T-helper 2 cell treated with Interferon-gamma antibody and Interleukin-4, amounts not matched to agents 100 ng/mL and 5 ng/mL, for 36 hours (primary cell): ENCODE measurements around the gene SLC29A1. TPM values are rescaled to one million over a fixed set of nuclear protein-coding genes. Genes with fewer than 3 reads are reported as not detected.

ENCODE experiments used
- intact Hi-C: fragments of 100-400 bp; cut with micrococcal nuclease; formaldehyde crosslinking; loops from one replicate; pipeline ENCODE4 v1.15.1; 2023
- total RNA-seq: library from RNA; stranded (reverse); gene quantifications from 2 replicates; pipeline ENCODE4 v1.2.3, GENCODE V29; 2022

The SLC29A1 gene
- total RNA-seq, 1 donor from 2014 or later = 59.9 TPM

- intact Hi-C loops = no loop called here
Measured at GRCh38 chr6:44251576-44252524, 28.5 kb downstream of the SLC29A1 start.

DNA sequence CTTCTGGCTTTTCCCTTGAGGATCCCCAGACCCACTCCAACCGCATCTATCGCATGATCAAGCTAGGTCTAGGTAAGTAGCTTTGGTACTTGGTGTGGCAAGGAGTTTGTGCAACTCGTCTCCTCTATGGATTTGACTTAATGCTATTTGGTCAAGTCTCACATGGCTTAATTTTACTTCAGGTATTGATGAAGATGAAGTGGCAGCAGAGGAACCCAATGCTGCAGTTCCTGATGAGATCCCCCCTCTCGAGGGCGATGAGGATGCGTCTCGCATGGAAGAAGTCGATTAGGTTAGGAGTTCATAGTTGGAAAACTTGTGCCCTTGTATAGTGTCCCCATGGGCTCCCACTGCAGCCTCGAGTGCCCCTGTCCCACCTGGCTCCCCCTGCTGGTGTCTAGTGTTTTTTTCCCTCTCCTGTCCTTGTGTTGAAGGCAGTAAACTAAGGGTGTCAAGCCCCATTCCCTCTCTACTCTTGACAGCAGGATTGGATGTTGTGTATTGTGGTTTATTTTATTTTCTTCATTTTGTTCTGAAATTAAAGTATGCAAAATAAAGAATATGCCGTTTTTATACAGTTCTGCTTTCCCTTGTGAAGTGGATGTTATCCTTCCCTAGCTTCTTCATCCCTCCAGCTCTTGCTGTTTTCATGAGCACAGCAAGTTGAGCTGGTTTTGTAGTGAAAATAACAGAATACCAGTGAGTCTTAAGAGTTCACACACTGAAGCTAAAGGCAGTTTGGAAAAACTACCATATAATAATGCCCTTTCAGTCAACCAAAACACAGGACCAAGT is 30.1 kb downstream of the SLC29A1 start:
- intact Hi-C loops = no loop called here

GRCh38 chr6:44254191-44255104 is 31.1 kb downstream of the SLC29A1 start:
- intact Hi-C loops = no loop called here

DNA sequence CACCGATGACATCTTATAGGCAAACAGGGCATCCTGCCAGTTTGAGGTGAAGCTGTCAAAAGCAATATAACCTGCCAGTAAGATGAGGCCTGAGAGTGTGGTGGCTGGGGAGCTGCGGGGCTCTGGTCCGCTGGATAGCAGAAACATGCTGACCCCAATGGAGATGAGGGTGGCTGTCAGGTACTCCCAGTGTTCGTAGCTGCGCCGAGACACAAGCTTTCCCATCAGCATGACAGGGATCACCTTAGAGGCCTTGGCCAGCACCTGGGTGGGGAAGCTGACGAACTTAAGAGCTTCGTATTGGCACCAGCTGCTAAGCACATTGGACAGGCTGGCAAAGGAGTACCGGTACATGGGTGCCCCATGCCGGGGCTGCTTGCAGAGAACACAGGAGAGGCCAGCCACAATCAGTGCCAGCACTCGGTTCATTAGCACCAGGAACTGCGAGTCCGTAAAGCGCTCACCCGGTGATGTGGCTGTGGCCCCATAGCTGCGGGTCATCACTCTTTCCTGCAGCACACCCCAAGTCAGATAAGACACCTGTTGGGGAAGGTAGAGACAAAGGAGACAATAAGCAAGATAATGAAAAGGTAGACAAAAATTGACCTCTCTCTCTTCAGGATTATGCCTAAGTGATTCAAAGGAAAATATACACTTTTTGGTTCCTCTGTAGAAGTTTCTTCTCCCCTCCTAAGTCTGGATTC is 31.9 kb downstream of the SLC29A1 start:
- intact Hi-C loops = no loop called here

GRCh38 chr6:44255871-44256774 is 32.7 kb downstream of the SLC29A1 start:
- intact Hi-C loops = no loop called here

- intact Hi-C loops = loop anchor here (1.0 kb wide), 3 partner anchors 9 to 84 kb away; partner anchors contain the start of genes HSP90AB1 and NFKBIE
Measured at GRCh38 chr6:44256775-44257024, 33.3 kb downstream of the SLC29A1 start.

- intact Hi-C loops = loop anchor here (1.0 kb wide), 3 partner anchors 8 to 85 kb away; partner anchors contain the start of genes HSP90AB1 and NFKBIE
Measured at GRCh38 chr6:44257025-44257752, 33.8 kb downstream of the SLC29A1 start, which contains the start of gene SLC35B2. Gene SLC35B2, minus strand, starts transcription at chr6:44257528. Its CDS starts 118 bp downstream, at chr6:44257410.

GRCh38 chr6:44257753-44258324 is 34.4 kb downstream of the SLC29A1 start:
- intact Hi-C loops = loop anchor here (1.0 kb wide), 3 partner anchors 7 to 86 kb away; partner anchors contain the start of genes HSP90AB1 and NFKBIE

GRCh38 chr6:44258325-44258863 is 35.0 kb downstream of the SLC29A1 start:
- intact Hi-C loops = no loop called here

DNA sequence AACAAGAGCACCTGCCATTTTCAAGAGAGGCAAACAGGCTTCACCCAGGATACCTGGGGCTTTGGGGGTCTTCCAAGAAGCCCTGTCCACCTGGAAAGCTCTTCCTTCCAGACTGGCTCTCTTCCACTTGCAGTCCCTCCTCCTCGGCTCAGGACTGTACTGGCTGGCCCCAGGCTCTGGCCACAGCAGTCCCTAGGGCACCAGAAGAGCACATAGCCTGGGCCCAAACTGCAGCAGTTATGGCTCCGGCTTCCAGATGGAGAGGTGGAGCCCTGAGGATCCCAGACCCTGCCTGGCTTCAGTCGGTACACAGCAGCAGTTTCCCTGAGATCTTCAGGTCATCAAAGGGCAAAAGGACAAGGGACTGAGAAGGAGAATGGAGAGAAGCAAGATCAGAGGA is 35.5 kb downstream of the SLC29A1 start:
- intact Hi-C loops = no loop called here

- intact Hi-C loops = no loop called here
Measured at GRCh38 chr6:44260011-44260410, 36.6 kb downstream of the SLC29A1 start.

DNA sequence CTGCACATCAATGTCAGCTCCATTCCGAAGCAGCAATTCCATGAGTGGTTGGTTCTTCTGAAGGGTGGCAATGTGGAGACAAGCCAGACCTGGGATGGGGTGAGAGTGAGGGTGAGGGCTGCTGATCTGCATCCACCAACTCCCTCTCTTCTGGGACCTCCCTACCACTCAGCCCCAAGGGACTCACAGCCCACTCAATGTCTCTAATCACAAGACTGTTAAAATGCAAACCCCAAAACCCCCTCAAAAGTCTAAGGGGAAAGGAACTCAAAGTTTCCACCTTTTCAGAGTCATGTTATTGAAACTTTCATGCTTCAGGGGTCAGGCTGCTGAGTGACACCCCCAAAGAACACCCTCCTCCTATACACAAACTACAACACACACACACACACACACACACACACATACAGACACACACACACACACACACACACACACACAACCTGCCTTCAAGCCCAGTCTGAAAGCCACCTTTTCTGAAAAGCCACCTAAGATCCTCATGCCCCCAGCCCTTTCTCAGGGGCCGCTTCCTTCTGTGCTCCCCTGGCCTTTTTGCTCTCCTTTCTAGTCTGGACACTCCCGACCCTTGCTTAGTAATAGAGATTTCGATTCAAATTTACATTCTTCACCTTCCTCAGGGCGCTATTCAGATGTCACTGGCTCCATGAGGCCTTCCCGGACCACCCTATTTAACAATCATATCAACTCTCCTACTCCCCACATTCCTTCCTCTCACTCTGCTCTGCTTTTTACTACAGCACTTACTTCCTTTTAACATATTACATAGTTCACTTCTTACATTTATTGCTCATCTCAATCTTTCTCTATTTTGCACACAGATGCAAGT is 37.3 kb downstream of the SLC29A1 start:
- intact Hi-C loops = no loop called here

- intact Hi-C loops = no loop called here
Measured at GRCh38 chr6:44261581-44261980, 38.2 kb downstream of the SLC29A1 start.

- intact Hi-C loops = no loop called here
Measured at GRCh38 chr6:44262467-44263353, 39.3 kb downstream of the SLC29A1 start.

DNA sequence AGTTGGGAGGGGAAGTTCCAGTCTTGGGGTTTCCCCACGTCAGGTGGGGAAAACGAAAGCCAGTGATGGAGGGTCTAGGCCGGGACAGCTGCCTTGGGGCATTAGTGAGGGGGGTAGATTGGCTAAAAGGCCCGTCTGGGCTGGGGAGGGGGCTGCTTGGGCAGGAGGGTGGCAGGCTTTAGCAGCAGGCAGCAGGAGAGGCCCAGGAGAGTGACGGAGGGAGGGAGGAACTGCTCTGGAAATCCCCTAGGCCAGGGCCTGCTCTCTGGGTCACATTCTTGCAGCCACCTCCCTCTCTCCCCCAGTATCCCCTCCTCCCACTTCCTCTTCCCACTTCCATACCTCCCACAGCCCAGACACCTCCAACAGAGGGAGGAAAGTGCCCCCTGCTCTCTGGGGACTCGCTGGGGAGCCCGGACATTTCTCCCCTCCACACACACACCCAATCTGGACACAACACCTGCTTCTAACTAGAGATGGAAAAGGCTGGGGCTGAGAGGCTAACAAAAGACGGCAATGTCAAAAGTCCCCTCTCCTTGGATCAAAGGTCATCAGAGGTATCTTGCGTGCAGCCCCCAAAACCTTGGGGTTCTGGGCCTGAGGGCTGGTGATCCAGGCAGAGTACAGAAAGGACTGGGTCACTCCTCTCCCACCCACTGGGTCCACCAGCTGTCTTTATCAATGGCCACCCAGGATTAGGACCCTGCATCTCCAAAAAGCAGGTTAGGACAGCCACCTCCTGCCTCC is 40.1 kb downstream of the SLC29A1 start:
- intact Hi-C loops = loop anchor here (1.0 to 2.0 kb wide), 2 partner anchors 16 to 43 kb away; partner anchors contain the start of gene HSP90AB1
